IPS-11a (cell line): ENCODE measurements around the gene TBC1D22A.
A peak's percentile ranks its signal among the peaks of the same experiment; 100 is the strongest.

Experiments
- H3K4me3 ChIP-seq: one replicate; pipeline ENCODE4 v1.5.1; 2013; ENCODE audit warnings: low read depth, low read length, control low read depth

TBC1D22A gene

GRCh38 chr22:46736705-46737104 lies 25.7 kb upstream of the TBC1D22A start:
- H3K4me3 ChIP-seq: no peak overlapping the region

GRCh38 chr22:46737105-46737975 lies 25.1 kb upstream of the TBC1D22A start:
- H3K4me3 ChIP-seq: peak overlapping the region; percentile 67

- peak within 1 kb of the TSS; percentile 67 for H3K4me3 ChIP-seq
These were observed 24.3 kb upstream of the TBC1D22A start, which contains the start of gene CERK for GRCh38 chr22:46737976-46738646. CERK (minus strand) TSS chr22:46738252; CDS start chr22:46738148, 104 bp downstream.

GRCh38 chr22:46738647-46739093 lies 23.8 kb upstream of the TBC1D22A start:
- peak overlapping the region; percentile 35 for H3K4me3 ChIP-seq

GRCh38 chr22:46739094-46739870 lies 23.2 kb upstream of the TBC1D22A start:
- H3K4me3 ChIP-seq: no peak overlapping the region

GRCh38 chr22:46740910-46741780 lies 21.3 kb upstream of the TBC1D22A start:
- H3K4me3 ChIP-seq: no peak overlapping the region

- H3K4me3 ChIP-seq: no peak overlapping the region
These were observed 20.4 kb upstream of the TBC1D22A start for GRCh38 chr22:46741974-46742519.

- H3K4me3 ChIP-seq: no peak overlapping the region
These were observed 19.8 kb upstream of the TBC1D22A start for GRCh38 chr22:46742576-46743221.

- no peak overlapping the region for H3K4me3 ChIP-seq
These were observed 17.9 kb upstream of the TBC1D22A start for GRCh38 chr22:46744581-46744980.

GRCh38 chr22:46746192-46746591 lies 16.3 kb upstream of the TBC1D22A start:
- no peak overlapping the region for H3K4me3 ChIP-seq

GRCh38 chr22:46746620-46747019 lies 15.8 kb upstream of the TBC1D22A start:
- no peak overlapping the region for H3K4me3 ChIP-seq

GRCh38 chr22:46747646-46748045 lies 14.8 kb upstream of the TBC1D22A start:
- no peak overlapping the region for H3K4me3 ChIP-seq

- no peak overlapping the region for H3K4me3 ChIP-seq
These were observed 14.1 kb upstream of the TBC1D22A start for GRCh38 chr22:46748206-46748907.

- no peak overlapping the region for H3K4me3 ChIP-seq
These were observed 13.4 kb upstream of the TBC1D22A start for GRCh38 chr22:46748908-46749675.

- no peak overlapping the region for H3K4me3 ChIP-seq
These were observed 12.5 kb upstream of the TBC1D22A start for GRCh38 chr22:46749682-46750529.

- no peak overlapping the region for H3K4me3 ChIP-seq
These were observed 12.0 kb upstream of the TBC1D22A start for GRCh38 chr22:46750530-46750800.

- no peak overlapping the region for H3K4me3 ChIP-seq
These were observed 11.5 kb upstream of the TBC1D22A start for GRCh38 chr22:46750863-46751443.
